Parathyroid adenoma (tissue), 2 donors: ENCODE results near the gene KCNK2.

Source experiments
- H2AFZ ChIP-seq: fragments of 300-600 bp; sonication (generic); one replicate; pipeline ENCODE4 v1.7.0; 2017; ENCODE audit warnings: antibody characterized with exemption, mild to moderate bottlenecking
- H3K27ac ChIP-seq: fragments of 300-600 bp; sonication (generic); one replicate; pipeline ENCODE4 v1.7.0; 2017
- H3K27me3 ChIP-seq: fragments of 300-600 bp; sonication (generic); one replicate; pipeline ENCODE4 v1.7.0; 2017; ENCODE audit warnings: low read length; ENCODE audit not compliant: control insufficient read depth, insufficient read depth
- H3K36me3 ChIP-seq: fragments of 300-600 bp; sonication (generic); one replicate; pipeline ENCODE4 v1.7.0; 2017; ENCODE audit warnings: low read length; ENCODE audit not compliant: control insufficient read depth, insufficient read depth
- H3K4me1 ChIP-seq: fragments of 300-600 bp; sonication (generic); one replicate; pipeline ENCODE4 v1.7.0; 2017; ENCODE audit warnings: control low read depth
- H3K4me2 ChIP-seq: fragments of 300-600 bp; sonication (generic); one replicate; pipeline ENCODE4 v1.7.0; 2017; ENCODE audit warnings: low read length
- H3K4me3 ChIP-seq: fragments of 300-600 bp; sonication (generic); one replicate; pipeline ENCODE4 v1.7.0; 2017; ENCODE audit warnings: low read depth, low read length
- H3K79me2 ChIP-seq: fragments of 300-600 bp; sonication (generic); one replicate; pipeline ENCODE4 v1.7.0; 2017; ENCODE audit warnings: control low read depth
- H3K9ac ChIP-seq: fragments of 300-600 bp; sonication (generic); one replicate; pipeline ENCODE4 v1.7.0; 2017; ENCODE audit warnings: mild to moderate bottlenecking
- H3K9me3 ChIP-seq: fragments of 300-600 bp; sonication (generic); one replicate; pipeline ENCODE4 v1.7.0; 2017; ENCODE audit warnings: low read length; ENCODE audit not compliant: control insufficient read depth
- CTCF ChIP-seq: fragments of 300-600 bp; sonication (generic); IDR thresholded peaks from one replicate; pipeline ENCODE4 v1.7.0; 2017; ENCODE audit warnings: antibody characterized with exemption, mild to moderate bottlenecking
- donor health status: primary hyperparathyroidism.

The KCNK2 gene

GRCh38 chr1:215114154-215114933, 31.8 kb downstream of the KCNK2 start:
- Histone ChIP-seq H3K36me3 (no peaks in the 10 kb centered on the region), H3K27me3 (no peaks in the 10 kb centered on the region), H3K4me1 (no peaks in the 10 kb centered on the region), H3K4me3 (no peak overlapping the region), H3K27ac (no peak overlapping the region), H3K9me3 (no peaks in the 10 kb centered on the region), H3K79me2 (no peaks in the 10 kb centered on the region), H2AFZ (no peak overlapping the region), H3K4me2 (no peak overlapping the region), H3K9ac (no peak overlapping the region)
- no peak for TF ChIP-seq CTCF

GRCh38 chr1:215115760-215116159, 33.2 kb downstream of the KCNK2 start:
- no peak overlapping the region for H3K4me2 ChIP-seq
- no peak overlapping the region for H3K9ac ChIP-seq
- no peaks in the 10 kb centered on the region for H3K79me2 ChIP-seq
- no peaks in the 10 kb centered on the region for H3K4me1 ChIP-seq
- H2AFZ ChIP-seq, result no peak overlapping the region
- H3K27me3 ChIP-seq, result no peaks in the 10 kb centered on the region
- H3K27ac ChIP-seq, result no peak overlapping the region
- H3K36me3 ChIP-seq, result no peaks in the 10 kb centered on the region
- H3K9me3 ChIP-seq, result no peaks in the 10 kb centered on the region
- no peak for TF ChIP-seq CTCF
- H3K4me3 ChIP-seq, result no peak overlapping the region

GRCh38 chr1:215118081-215118480, 35.5 kb downstream of the KCNK2 start:
- Histone ChIP-seq H3K9me3 (no peaks in the 10 kb centered on the region), H3K9ac (no peak overlapping the region), H3K4me1 (no peaks in the 10 kb centered on the region), H3K27ac (no peak overlapping the region), H3K4me2 (no peak overlapping the region), H2AFZ (no peak overlapping the region), H3K36me3 (no peaks in the 10 kb centered on the region), H3K27me3 (no peaks in the 10 kb centered on the region), H3K79me2 (no peaks in the 10 kb centered on the region), H3K4me3 (no peak overlapping the region)
- TF ChIP-seq CTCF, result no peak

- no peak overlapping the region for H3K9ac ChIP-seq
- no peaks in the 10 kb centered on the region for H3K4me1 ChIP-seq
- TF ChIP-seq CTCF, result no peak
- H3K79me2 ChIP-seq, result no peaks in the 10 kb centered on the region
- no peaks in the 10 kb centered on the region for H3K36me3 ChIP-seq
- H3K27me3 ChIP-seq, result no peaks in the 10 kb centered on the region
- no peak overlapping the region for H3K4me2 ChIP-seq
- H3K4me3 ChIP-seq, result no peak overlapping the region
- no peak overlapping the region for H2AFZ ChIP-seq
- H3K27ac ChIP-seq, result no peak overlapping the region
- H3K9me3 ChIP-seq, result no peaks in the 10 kb centered on the region
Observed at GRCh38 chr1:215119056-215119455, 36.5 kb downstream of the KCNK2 start.

GRCh38 chr1:215119719-215120365, 37.3 kb downstream of the KCNK2 start:
- Histone ChIP-seq H3K79me2 (no peaks in the 10 kb centered on the region), H3K27me3 (no peaks in the 10 kb centered on the region), H3K9ac (no peak overlapping the region), H3K4me1 (no peaks in the 10 kb centered on the region), H3K4me3 (no peak overlapping the region), H2AFZ (no peak overlapping the region), H3K9me3 (no peaks in the 10 kb centered on the region), H3K4me2 (no peak overlapping the region), H3K36me3 (no peaks in the 10 kb centered on the region), H3K27ac (no peak overlapping the region)
- TF ChIP-seq CTCF, result no peak
